Astrocyte (in vitro differentiated cells and primary cell): Measurements from ENCODE around the gene PAH.

ENCODE experiments used
- EZH2 ChIP-seq: IDR thresholded peaks from 2 replicates; pipeline ENCODE4 v1.6.1; 2012; ENCODE audit warnings: mild to moderate bottlenecking, low read length, inconsistent platforms; ENCODE audit not compliant: insufficient read depth
- TF ChIP-seq, protein P1 (sequence below): IDR thresholded peaks from 2 replicates; pipeline ENCODE4 v1.5.1; 2011; ENCODE audit warnings: low read depth, mild to moderate bottlenecking, inconsistent platforms, low read length, moderate library complexity; ENCODE audit not compliant: insufficient read depth

DNA sequence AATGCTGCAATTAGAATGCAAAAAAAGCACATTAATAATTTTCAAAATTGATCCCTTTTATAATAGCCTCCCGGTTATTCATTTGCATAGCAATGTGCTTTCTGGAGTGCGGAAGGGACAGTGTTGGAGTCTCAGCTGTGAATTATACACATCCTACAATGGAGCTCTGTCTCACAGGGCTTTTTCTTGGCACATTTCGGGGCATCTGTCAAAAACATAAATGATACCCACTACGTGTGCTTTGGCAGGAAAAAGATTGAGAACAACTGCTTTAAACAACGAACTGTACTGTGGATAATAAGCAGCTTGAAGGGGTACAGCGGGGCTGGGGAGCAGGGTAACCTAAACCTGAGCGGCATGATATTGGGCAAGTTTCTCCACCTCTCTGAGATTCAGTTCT is 123.1 kb downstream of the PAH start:
- TF ChIP-seq, protein P1, sequence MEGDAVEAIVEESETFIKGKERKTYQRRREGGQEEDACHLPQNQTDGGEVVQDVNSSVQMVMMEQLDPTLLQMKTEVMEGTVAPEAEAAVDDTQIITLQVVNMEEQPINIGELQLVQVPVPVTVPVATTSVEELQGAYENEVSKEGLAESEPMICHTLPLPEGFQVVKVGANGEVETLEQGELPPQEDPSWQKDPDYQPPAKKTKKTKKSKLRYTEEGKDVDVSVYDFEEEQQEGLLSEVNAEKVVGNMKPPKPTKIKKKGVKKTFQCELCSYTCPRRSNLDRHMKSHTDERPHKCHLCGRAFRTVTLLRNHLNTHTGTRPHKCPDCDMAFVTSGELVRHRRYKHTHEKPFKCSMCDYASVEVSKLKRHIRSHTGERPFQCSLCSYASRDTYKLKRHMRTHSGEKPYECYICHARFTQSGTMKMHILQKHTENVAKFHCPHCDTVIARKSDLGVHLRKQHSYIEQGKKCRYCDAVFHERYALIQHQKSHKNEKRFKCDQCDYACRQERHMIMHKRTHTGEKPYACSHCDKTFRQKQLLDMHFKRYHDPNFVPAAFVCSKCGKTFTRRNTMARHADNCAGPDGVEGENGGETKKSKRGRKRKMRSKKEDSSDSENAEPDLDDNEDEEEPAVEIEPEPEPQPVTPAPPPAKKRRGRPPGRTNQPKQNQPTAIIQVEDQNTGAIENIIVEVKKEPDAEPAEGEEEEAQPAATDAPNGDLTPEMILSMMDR: no peak
- no peak for TF ChIP-seq EZH2
